ENCODE measurements around the gene ASIC1.

ASIC1 gene

DNA sequence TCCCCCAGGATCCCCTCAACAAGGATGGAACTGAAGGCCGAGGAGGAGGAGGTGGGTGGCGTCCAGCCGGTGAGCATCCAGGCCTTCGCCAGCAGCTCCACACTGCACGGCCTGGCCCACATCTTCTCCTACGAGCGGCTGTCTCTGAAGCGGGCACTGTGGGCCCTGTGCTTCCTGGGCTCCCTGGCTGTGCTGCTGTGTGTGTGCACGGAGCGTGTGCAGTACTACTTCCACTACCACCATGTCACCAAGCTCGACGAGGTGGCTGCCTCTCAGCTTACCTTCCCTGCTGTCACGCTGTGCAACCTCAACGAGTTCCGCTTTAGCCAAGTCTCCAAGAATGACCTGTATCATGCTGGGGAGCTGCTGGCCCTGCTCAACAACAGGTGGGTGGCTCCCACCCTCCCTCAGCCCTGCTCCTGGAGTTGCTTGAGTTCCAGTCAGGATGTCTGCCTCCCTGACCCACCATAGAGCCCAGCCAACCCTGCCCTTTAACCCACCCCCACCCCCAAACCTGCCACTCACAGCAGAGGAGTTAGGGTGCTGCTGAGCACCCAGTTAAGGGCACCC, 1.4 kb downstream of the ASIC1 start:
- peaks cover 21% of the 10 kb centered on the region for H3K4me1 ChIP-seq (ENCODE audit: low read depth, poor library complexity, severe bottlenecking)
- H3K36me3 ChIP-seq (ENCODE audit: insufficient read depth) = no peaks in the 10 kb centered on the region
- no peak overlapping the region for H3K27ac ChIP-seq
- TF ChIP-seq, protein P1, sequence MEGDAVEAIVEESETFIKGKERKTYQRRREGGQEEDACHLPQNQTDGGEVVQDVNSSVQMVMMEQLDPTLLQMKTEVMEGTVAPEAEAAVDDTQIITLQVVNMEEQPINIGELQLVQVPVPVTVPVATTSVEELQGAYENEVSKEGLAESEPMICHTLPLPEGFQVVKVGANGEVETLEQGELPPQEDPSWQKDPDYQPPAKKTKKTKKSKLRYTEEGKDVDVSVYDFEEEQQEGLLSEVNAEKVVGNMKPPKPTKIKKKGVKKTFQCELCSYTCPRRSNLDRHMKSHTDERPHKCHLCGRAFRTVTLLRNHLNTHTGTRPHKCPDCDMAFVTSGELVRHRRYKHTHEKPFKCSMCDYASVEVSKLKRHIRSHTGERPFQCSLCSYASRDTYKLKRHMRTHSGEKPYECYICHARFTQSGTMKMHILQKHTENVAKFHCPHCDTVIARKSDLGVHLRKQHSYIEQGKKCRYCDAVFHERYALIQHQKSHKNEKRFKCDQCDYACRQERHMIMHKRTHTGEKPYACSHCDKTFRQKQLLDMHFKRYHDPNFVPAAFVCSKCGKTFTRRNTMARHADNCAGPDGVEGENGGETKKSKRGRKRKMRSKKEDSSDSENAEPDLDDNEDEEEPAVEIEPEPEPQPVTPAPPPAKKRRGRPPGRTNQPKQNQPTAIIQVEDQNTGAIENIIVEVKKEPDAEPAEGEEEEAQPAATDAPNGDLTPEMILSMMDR (conservative IDR thresholded peaks at IDR 0.05; ENCODE audit: low read depth, low read length) = no peak
- no peak overlapping the region for H2AFZ ChIP-seq (ENCODE audit: low read depth)
- H3K4me3 ChIP-seq (IDR thresholded peaks at IDR 0.05; ENCODE audit: insufficient read depth, low read depth, low read length) = no peak overlapping the region
- H3K27me3 ChIP-seq (ENCODE audit: insufficient read depth, low read depth) = peaks cover 12% of the 10 kb centered on the region
- H3K4me2 ChIP-seq = no peak overlapping the region
- no peaks in the 10 kb centered on the region for H4K20me1 ChIP-seq (ENCODE audit: insufficient read depth)
- no peak overlapping the region for H3K9ac ChIP-seq
- no peaks in the 10 kb centered on the region for H3K79me2 ChIP-seq (ENCODE audit: insufficient read depth, low read depth)

DNA sequence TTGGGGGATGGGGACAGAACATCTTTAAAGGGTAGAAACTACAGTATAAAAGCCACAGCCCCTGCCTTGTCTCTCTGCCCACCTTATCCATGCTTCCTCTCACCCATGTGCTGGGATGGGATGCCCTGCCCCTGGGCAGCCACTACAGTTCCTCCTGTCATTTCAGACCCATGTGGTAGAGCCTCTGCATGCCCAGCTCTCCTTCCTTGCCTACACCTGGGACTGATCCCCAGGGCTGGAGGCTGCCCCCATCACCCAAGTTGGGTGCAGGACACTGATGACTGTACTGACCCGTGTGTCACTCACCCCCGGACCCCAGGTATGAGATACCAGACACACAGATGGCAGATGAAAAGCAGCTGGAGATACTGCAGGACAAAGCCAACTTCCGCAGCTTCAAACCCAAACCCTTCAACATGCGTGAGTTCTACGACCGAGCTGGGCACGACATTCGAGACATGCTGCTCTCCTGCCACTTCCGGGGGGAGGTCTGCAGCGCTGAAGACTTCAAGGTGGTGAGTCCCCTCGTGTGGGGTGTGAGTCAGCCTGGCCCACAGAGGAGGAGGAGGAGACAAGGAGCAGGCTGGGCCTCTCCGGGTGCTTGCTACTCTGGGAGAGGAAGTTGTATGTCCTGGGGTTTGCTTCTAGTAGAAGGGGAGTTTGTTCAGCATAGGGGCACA, 2.2 kb downstream of the ASIC1 start:
- peaks cover 21% of the 10 kb centered on the region for H3K4me1 ChIP-seq (ENCODE audit: low read depth, poor library complexity, severe bottlenecking)

DNA sequence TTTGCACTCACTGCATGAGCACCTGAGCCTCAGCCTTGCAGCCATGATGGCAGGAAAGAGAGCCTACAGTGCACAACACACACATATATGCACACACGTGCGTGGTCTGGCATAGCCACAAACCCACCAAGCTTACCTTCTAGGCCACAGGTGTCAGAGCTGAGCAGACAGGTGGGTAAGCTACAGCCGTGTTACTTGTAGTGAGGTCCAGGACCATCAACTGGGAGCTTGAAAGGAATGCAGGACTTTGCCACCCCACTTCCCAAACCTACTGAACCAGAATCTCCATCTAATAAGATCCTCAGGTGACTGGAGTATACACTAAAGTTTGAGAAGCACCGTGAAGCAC, 2.7 kb downstream of the ASIC1 start:
- H3K4me1 ChIP-seq (ENCODE audit: low read depth, poor library complexity, severe bottlenecking) = peaks cover 21% of the 10 kb centered on the region
- no peaks in the 10 kb centered on the region for H4K20me1 ChIP-seq (ENCODE audit: insufficient read depth)
- H3K79me2 ChIP-seq (ENCODE audit: insufficient read depth, low read depth) = no peaks in the 10 kb centered on the region
- H3K9ac ChIP-seq = no peak overlapping the region
- TF ChIP-seq, protein P1 (conservative IDR thresholded peaks at IDR 0.05; ENCODE audit: low read depth, low read length) = no peak
- no peak overlapping the region for H2AFZ ChIP-seq (ENCODE audit: low read depth)
- H3K27ac ChIP-seq = no peak overlapping the region
- H3K36me3 ChIP-seq (ENCODE audit: insufficient read depth) = no peaks in the 10 kb centered on the region
- no peak overlapping the region for H3K4me3 ChIP-seq (IDR thresholded peaks at IDR 0.05; ENCODE audit: insufficient read depth, low read depth, low read length)
- H3K4me2 ChIP-seq = no peak overlapping the region
- peaks cover 12% of the 10 kb centered on the region for H3K27me3 ChIP-seq (ENCODE audit: insufficient read depth, low read depth)

More for the DNA sequence above, 2.2 kb downstream of the ASIC1 start:
- no peak overlapping the region for H3K4me3 ChIP-seq (IDR thresholded peaks at IDR 0.05; ENCODE audit: insufficient read depth, low read depth, low read length)
- TF ChIP-seq, protein P1 (conservative IDR thresholded peaks at IDR 0.05; ENCODE audit: low read depth, low read length) = no peak
- H2AFZ ChIP-seq (ENCODE audit: low read depth) = no peak overlapping the region
- no peak overlapping the region for H3K4me2 ChIP-seq
- H3K36me3 ChIP-seq (ENCODE audit: insufficient read depth) = no peaks in the 10 kb centered on the region
- no peak overlapping the region for H3K9ac ChIP-seq
- no peaks in the 10 kb centered on the region for H3K79me2 ChIP-seq (ENCODE audit: insufficient read depth, low read depth)
- H4K20me1 ChIP-seq (ENCODE audit: insufficient read depth) = no peaks in the 10 kb centered on the region
- no peak overlapping the region for H3K27ac ChIP-seq
- peaks cover 12% of the 10 kb centered on the region for H3K27me3 ChIP-seq (ENCODE audit: insufficient read depth, low read depth)

DNA sequence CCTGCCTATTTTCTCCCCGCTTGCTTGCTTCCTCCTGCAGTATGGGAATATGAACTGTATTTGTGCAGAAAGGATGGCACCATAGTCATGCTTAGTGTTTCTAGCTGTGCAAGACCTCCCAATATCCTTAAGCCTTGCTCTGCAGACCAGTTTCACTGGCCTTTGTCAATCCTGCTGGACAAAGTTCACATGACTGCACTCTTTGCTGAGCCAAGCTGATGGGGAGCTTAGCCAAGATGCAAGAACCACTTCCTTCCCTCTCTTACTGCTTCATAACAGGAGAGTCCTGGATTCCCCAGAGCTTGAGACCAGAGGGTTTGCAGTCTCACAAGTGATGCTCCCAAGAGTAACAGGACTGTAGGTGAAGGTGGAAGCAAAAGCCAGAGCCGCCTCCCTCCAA, 3.8 kb downstream of the ASIC1 start:
- no peak overlapping the region for H2AFZ ChIP-seq (ENCODE audit: low read depth)
- peaks cover 11% of the 10 kb centered on the region for H3K27me3 ChIP-seq (ENCODE audit: insufficient read depth, low read depth)
- H4K20me1 ChIP-seq (ENCODE audit: insufficient read depth) = no peaks in the 10 kb centered on the region
- H3K27ac ChIP-seq = no peak overlapping the region
- H3K4me2 ChIP-seq = no peak overlapping the region
- no peak overlapping the region for H3K9ac ChIP-seq
- TF ChIP-seq, protein P1 (conservative IDR thresholded peaks at IDR 0.05; ENCODE audit: low read depth, low read length) = no peak
- H3K4me3 ChIP-seq (IDR thresholded peaks at IDR 0.05; ENCODE audit: insufficient read depth, low read depth, low read length) = no peak overlapping the region
- H3K79me2 ChIP-seq (ENCODE audit: insufficient read depth, low read depth) = no peaks in the 10 kb centered on the region
- H3K36me3 ChIP-seq (ENCODE audit: insufficient read depth) = no peaks in the 10 kb centered on the region
- H3K4me1 ChIP-seq (ENCODE audit: low read depth, poor library complexity, severe bottlenecking) = peaks cover 12% of the 10 kb centered on the region

Data from KMS-11 (cell line).